SU-DHL-6 (cell line): ENCODE results near the gene SLFN12L.
"Not testable (repeated sequence)": the region's sequence is repeated elsewhere in the genome, so short reads cannot be mapped to it uniquely, and the experiment has no call there.

Source experiments
- H2AFZ ChIP-seq: fragments of 200-600 bp; sonication (generic); 2 replicates; pipeline ENCODE4 v1.6.1; 2014; ENCODE audit warnings: low read depth, mild to moderate bottlenecking, moderate library complexity, mixed read lengths, antibody characterized with exemption, low read length; ENCODE audit not compliant: severe bottlenecking
- H3F3A ChIP-seq: fragments of 200-600 bp; shearing (Covaris generic); 2 replicates; pipeline ENCODE4 v1.6.0; 2016; ENCODE audit warnings: antibody characterized with exemption, mild to moderate bottlenecking; ENCODE audit not compliant: insufficient read depth
- H3K27ac ChIP-seq: fragments of 200-600 bp; sonication (generic); 2 replicates; pipeline ENCODE4 v1.5.1; 2016; ENCODE audit warnings: low read depth, mild to moderate bottlenecking, low read length, moderate library complexity, mixed read lengths
- H3K27me3 ChIP-seq: fragments of 200-600 bp; sonication (generic), shearing (Covaris generic); 2 replicates; pipeline ENCODE4 v1.6.0; 2014; ENCODE audit warnings: mild to moderate bottlenecking, low read length
- H3K36me3 ChIP-seq: fragments of 200-600 bp; sonication (generic); 2 replicates; pipeline ENCODE4 v1.6.1; 2014; ENCODE audit warnings: mild to moderate bottlenecking, low read length, mixed read lengths
- H3K4me2 ChIP-seq: fragments of 300-600, 200-600 bp; shearing (Covaris generic), sonication (generic); 2 replicates; pipeline ENCODE4 v1.6.0; 2014; ENCODE audit warnings: low read length, low read depth, mild to moderate bottlenecking; ENCODE audit not compliant: poor library complexity, severe bottlenecking
- H3K4me3 ChIP-seq: fragments of 200-600 bp; sonication (generic); 2 replicates; pipeline ENCODE4 v1.5.1; 2014; ENCODE audit warnings: antibody characterized with exemption, low read length, mild to moderate bottlenecking, mixed read lengths; ENCODE audit not compliant: insufficient read depth, poor library complexity, severe bottlenecking
- H3K79me2 ChIP-seq: fragments of 200-600 bp; sonication (generic); 2 replicates; pipeline ENCODE4 v1.6.1; 2014; ENCODE audit warnings: mild to moderate bottlenecking, low read length, moderate library complexity; ENCODE audit not compliant: insufficient read depth
- H3K9ac ChIP-seq: fragments of 200-600 bp; sonication (generic); 2 replicates; pipeline ENCODE4 v1.7.0; 2014; ENCODE audit warnings: mild to moderate bottlenecking, low read length
- H3K9me2 ChIP-seq: fragments of 200-600 bp; sonication (generic); replicated peaks from 2 replicates; pipeline ENCODE4 v1.6.1; 2014; ENCODE audit warnings: low read length; ENCODE audit not compliant: insufficient read depth
- H3K9me3 ChIP-seq: fragments of 200-600 bp; sonication (generic); 2 replicates; pipeline ENCODE4 v1.6.1; 2014; ENCODE audit warnings: low read length, mixed read lengths; ENCODE audit not compliant: insufficient read depth
- H4K20me1 ChIP-seq: fragments of 200-600 bp; sonication (generic); 2 replicates; pipeline ENCODE4 v1.6.1; 2014; ENCODE audit warnings: low read depth, mild to moderate bottlenecking, antibody characterized with exemption, low read length, moderate library complexity, mixed read lengths
- EZH2phosphoT487 ChIP-seq: fragments of 200-600 bp; sonication (generic), shearing (Covaris generic); conservative IDR thresholded peaks from 2 replicates; pipeline ENCODE4 v1.6.1; 2018; ENCODE audit warnings: mild to moderate bottlenecking, antibody characterized with exemption, low read length, moderate library complexity, mixed read lengths
- TF ChIP-seq, protein P1 (sequence below): fragments of 200-600 bp; sonication (generic); IDR thresholded peaks from one replicate; pipeline ENCODE4 v1.5.1; 2017; ENCODE audit warnings: antibody characterized with exemption, mild to moderate bottlenecking, low read length, moderate library complexity; ENCODE audit not compliant: insufficient read depth, poor library complexity, severe bottlenecking

SLFN12L gene

DNA sequence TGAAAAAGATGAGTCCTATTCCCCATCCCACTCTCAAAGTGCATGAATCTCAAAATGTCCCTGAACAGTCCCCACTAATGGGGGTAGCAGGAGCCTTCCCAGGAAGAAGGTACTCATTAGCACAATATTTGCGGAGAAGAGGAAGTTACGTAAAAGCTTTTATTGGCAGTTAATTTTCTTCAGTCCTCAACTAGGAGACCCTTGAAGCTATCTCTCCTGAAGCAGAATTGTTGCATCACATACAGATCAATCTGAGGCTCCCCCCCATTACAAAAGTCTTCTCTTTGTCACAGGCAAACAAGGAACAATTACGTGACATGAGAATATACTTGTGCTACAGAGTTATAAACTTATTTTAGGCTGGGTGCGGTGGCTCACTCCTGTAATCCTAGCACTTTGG is 14.2 kb downstream of the SLFN12L start:
- no peak overlapping the region for H3K9ac ChIP-seq
- H3K9me2 ChIP-seq, result no peaks in the 10 kb centered on the region
- TF ChIP-seq, protein P1, sequence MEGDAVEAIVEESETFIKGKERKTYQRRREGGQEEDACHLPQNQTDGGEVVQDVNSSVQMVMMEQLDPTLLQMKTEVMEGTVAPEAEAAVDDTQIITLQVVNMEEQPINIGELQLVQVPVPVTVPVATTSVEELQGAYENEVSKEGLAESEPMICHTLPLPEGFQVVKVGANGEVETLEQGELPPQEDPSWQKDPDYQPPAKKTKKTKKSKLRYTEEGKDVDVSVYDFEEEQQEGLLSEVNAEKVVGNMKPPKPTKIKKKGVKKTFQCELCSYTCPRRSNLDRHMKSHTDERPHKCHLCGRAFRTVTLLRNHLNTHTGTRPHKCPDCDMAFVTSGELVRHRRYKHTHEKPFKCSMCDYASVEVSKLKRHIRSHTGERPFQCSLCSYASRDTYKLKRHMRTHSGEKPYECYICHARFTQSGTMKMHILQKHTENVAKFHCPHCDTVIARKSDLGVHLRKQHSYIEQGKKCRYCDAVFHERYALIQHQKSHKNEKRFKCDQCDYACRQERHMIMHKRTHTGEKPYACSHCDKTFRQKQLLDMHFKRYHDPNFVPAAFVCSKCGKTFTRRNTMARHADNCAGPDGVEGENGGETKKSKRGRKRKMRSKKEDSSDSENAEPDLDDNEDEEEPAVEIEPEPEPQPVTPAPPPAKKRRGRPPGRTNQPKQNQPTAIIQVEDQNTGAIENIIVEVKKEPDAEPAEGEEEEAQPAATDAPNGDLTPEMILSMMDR, result no peak
- TF ChIP-seq EZH2phosphoT487, result no peak
- no peaks in the 10 kb centered on the region for H3K27me3 ChIP-seq
- H2AFZ ChIP-seq, result no peak overlapping the region
- no peaks in the 10 kb centered on the region for H3F3A ChIP-seq
- no peaks in the 10 kb centered on the region for H4K20me1 ChIP-seq
- H3K36me3 ChIP-seq, result no peaks in the 10 kb centered on the region
- H3K27ac ChIP-seq, result no peak overlapping the region
- no peak overlapping the region for H3K4me2 ChIP-seq
- no peaks in the 10 kb centered on the region for H3K9me3 ChIP-seq
- no peak overlapping the region for H3K4me3 ChIP-seq
- H3K79me2 ChIP-seq, result no peaks in the 10 kb centered on the region

DNA sequence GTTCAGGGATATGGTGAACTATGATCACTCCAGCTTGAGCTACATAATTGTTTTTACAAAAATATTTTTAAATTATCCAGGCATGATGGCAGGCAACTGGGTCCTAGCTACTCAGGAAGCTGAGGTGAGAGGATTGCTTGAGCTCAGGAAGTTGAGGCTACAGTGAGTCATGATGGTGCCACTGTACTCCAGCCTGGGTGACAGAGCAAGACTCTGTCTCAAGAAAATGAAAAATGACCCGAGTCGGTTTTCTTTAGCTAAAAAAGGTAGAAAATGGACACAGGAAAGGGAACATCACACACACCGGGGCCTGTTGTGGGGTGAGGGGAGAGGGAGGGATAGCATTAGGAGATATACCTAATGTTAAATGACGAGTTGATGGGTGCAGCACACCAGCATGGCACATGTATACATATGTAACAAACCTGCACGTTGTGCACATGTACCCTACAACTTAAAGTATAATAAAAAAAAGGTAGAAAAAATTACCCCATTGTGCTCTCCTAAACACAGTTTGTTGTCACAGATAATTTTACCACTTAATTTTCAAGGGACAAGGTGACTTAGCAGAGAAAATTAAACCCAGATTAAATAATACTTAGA is 15.7 kb downstream of the SLFN12L start:
- H2AFZ ChIP-seq, H4K20me1 ChIP-seq, H3K9me2 ChIP-seq, H3K27me3 ChIP-seq, H3K79me2 ChIP-seq, H3K4me2 ChIP-seq, H3K36me3 ChIP-seq, H3K9me3 ChIP-seq, H3K9ac ChIP-seq, H3K4me3 ChIP-seq, H3K27ac ChIP-seq, H3F3A ChIP-seq: not testable (repeated sequence)

DNA sequence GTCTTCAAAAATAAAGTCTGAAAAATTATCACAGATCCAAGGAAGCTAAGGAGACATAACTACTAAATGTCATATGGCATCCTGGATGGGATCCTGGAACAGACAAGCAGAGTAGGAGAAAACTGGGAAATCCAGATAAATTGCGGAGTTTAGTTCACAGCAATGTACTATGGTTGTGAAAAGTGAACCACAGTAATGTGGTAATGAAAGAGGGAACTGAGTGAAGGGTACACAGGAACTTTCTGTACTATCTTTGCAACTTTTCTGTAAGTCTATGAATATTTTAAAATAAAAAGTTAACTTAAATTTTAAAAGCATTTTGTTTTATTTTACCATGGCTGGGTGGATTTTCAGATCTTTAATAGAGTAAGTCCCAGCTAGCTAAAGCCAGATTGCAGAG is 16.3 kb downstream of the SLFN12L start:
- Histone ChIP-seq H2AFZ (no peak overlapping the region), H3K9me3 (no peaks in the 10 kb centered on the region), H3K79me2 (no peaks in the 10 kb centered on the region), H3F3A (no peaks in the 10 kb centered on the region), H3K27me3 (no peaks in the 10 kb centered on the region), H3K4me2 (no peak overlapping the region), H3K4me3 (no peak overlapping the region), H3K9me2 (no peaks in the 10 kb centered on the region), H3K36me3 (no peaks in the 10 kb centered on the region), H3K27ac (no peak overlapping the region), H3K9ac (no peak overlapping the region), H4K20me1 (no peaks in the 10 kb centered on the region)
- TF ChIP-seq, protein P1, result no peak
- TF ChIP-seq EZH2phosphoT487, result no peak

DNA sequence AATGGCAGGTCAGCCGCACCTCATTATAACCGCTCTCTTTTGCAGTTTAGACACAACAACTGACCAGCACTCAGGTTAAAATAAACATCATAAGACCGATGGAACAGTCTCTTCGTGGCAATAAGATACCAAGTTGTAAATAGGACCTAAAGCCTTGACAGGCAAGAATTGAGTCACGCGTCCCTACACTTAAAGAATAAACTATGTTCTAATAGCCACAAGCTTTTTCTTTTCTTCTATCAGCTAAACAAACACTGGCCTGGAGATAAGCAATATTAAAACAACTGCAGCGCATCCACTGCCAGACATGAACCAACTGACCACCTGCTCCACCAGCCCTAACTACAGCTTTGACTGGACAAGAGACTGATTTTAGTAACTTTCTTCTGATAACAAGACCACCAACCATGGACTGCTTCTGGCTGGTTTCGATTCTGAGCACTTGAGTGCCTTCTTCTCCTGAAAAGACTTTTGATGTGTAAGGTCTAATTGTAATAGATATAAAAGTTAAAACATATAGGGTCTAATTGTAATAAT is 17.5 kb downstream of the SLFN12L start:
- Histone ChIP-seq H3K9me3 (no peaks in the 10 kb centered on the region), H3K79me2 (no peaks in the 10 kb centered on the region), H3K27ac (no peak overlapping the region), H3K9ac (no peak overlapping the region), H3K4me3 (no peak overlapping the region), H2AFZ (no peak overlapping the region), H3K4me2 (no peak overlapping the region), H3K9me2 (no peaks in the 10 kb centered on the region), H3F3A (no peaks in the 10 kb centered on the region), H4K20me1 (no peaks in the 10 kb centered on the region), H3K27me3 (no peaks in the 10 kb centered on the region), H3K36me3 (no peaks in the 10 kb centered on the region)
- TF ChIP-seq, protein P1, result no peak
- no peak for TF ChIP-seq EZH2phosphoT487
